SK-N-MC (cell line): ENCODE results near the gene INTS4.
"Not testable (repeated sequence)": the region's sequence is repeated elsewhere in the genome, so short reads cannot be mapped to it uniquely, and the experiment has no call there.

Source experiments
- EZH2 ChIP-seq: fragments of 200-600 bp; sonication (generic); IDR thresholded peaks from one replicate; pipeline ENCODE4 v1.6.1; 2017; ENCODE audit warnings: antibody characterized with exemption
- FOXP2 ChIP-seq: optimal IDR thresholded peaks from 2 replicates; pipeline ENCODE3; 2011; ENCODE audit warnings: mild to moderate bottlenecking, moderate library complexity; ENCODE audit not compliant: insufficient read depth; ENCODE audit errors: extremely low read length, control extremely low read depth
- POLR2AphosphoS5 ChIP-seq: IDR thresholded peaks from 2 replicates; pipeline ENCODE4 v1.6.1; 2012; ENCODE audit warnings: mild to moderate bottlenecking, low read depth, low read length, borderline replicate concordance

GRCh38 chr11:77890100-77890614 lies 104.3 kb downstream of the INTS4 start:
- TF ChIP-seq POLR2AphosphoS5, EZH2, FOXP2: not testable (repeated sequence)
